Bone marrow (tissue), 2 donors: ENCODE measurements around the gene NR6A1.

Experiments used
- DNase-seq, 2 donors: peaks; one replicate each; lab custom pipeline; 2025; lab: John Stamatoyannopoulos, UW

NR6A1 gene

DNA sequence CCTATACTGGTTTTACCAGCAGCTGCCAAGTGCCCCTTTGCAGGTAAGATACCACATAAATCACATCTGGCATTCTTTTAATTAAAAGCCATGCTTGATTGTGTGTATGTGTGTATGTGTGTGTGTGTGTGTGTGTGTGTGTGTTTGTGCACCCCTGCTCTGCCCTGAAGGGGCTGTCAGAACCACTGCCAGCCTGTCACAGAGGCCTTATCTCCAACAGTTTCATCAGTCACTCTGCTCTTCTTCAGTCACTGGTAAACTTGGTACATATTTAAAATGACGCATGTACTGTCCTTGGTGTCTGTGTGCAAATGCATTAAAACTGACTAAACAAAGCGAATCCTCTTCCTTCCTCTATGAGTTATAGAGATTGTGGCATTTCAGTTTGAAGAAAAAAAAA, 244.9 kb downstream of the NR6A1 start:
- DNase-seq: no peak

DNA sequence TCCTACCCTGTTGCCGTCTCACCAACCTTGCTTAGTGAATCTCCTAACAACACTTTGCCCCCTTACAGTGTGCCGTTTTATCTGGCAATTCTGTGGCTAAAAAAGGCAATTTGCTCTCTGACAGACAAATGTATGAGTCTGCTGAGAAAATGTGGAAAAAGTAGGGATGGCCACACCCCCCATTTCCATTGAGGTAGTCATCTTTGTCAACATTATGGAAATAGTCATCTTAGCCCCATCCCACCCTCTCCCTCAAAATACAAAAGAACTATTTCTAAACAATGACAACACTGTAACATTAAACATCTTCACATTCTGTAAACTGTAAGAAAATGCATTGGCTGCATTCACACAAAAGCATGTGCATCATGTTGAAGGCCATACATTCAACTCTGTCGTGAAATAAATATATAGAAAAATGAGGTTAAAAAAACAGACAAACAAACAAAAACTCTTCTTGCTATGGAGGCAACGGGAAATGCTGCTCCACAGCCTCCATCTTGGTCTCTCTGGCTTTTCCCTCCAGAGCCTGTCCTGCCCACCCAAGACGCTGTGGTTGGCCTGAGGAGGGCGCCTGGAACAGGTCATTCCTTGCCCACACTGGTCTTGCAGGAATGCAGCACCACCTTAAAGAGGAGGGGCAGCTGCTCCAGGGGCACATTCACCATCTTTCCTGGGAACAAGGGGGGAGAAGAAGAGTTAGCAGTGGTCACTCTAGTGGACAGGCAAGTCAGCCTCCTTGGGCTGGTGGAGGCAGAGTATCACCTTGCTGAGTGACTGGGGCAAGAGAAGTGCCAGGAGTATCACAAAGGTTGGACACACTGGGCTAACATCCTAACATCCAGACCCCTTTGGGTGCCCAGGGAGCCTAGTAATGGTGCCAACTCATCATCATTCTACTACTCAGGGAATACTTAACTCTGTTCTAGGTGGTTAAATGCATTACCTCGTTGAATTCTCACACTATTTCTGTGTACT, 248.7 kb downstream of the NR6A1 start:
- no peak for DNase-seq

DNA sequence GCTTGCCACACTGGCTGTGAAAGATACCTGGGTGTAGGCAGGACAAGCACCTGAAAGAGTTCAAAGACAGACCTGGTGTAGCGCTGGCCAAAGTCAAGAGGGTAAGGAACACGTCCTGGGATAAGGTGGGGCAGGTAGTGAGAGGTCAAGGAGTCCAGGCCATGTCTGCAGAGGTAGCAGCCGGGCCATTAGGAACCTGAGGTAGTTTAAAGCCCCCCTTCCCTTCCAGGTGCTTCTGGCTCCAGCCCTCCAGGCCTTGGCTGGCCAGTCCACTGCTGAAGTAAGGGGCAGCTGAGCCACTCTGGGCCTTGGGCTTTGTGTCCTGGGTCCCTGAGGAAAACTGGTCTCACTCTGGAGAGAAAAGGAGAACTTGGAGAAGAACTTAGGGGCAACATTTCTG, 250.0 kb downstream of the NR6A1 start:
- DNase-seq: no peak

DNA sequence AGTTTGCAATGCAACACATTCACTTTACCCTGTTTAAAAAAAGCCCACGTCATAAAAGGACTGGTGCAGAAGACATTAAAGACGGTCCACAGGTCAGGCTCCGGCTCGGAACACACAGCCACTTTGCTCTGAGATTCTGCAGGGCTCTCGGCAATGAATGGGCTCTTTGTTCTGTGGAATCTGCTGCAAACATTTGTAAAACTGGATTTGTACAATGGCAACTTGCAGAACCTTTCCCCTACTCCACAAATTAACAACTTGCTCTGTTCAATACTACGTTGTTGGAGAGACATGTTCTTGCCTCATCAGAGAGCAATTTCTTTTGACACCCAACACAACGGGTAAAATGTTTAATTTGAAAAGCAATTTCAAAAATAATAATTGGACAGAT, 250.9 kb downstream of the NR6A1 start:
- no peak for DNase-seq

DNA sequence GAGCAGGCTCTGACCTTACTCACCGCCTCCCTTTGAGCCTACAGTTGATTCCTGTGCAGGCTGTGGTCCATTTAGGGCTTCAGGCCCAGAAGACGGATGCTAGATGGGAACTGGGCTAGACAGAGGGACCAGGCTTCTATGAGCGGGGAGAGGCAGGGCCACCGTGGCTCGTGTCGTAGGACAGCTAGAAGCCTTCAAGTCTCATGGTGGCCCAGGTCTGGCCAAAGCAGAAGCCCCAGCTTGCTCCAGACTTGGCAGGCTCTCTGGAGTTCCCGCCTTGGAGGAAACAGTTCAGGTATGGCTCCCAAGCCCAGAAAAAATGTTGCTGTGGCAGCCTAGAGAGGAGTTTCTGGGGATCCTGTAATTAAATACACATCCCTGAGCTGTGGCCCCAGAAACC, 253.0 kb downstream of the NR6A1 start:
- no peak for DNase-seq

DNA sequence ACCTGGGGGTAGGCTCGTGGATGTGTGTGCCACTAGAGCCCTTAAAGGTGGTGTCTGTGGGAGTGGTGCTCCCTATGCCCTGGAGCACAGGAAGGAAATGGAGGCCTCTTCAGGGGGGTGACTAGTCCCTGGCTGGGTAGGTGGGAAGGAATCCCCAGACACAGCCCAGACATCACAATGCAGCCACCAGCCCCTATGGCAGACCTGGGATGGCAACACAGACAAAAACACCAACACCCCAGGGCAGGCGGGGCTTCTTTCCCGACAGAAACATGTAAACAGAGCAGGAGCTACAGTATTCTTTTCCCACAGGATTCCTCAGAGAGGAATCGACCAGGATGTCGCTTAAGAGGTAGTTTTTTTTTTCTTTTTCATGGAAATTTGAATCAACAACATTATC, 253.5 kb downstream of the NR6A1 start:
- no peak for DNase-seq

DNA sequence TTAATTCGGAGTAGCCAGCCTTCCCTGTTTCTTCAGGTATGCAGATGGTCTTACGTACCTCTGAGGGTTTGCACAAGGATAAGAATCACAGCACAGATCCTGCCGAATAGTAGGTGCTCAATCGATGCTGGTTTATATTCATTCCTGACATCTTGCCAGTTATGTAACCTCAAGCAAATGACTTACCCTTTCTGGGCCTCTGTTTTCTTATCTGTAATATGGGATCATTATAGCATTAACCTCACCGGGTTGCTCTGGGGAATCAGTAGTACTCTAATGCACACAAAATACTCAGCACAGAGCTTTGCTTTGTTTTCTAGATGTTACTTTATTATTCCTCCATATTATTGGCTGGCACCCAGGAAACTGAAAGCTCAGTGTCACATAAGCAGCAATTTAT, 256.2 kb downstream of the NR6A1 start:
- DNase-seq: no peak

DNA sequence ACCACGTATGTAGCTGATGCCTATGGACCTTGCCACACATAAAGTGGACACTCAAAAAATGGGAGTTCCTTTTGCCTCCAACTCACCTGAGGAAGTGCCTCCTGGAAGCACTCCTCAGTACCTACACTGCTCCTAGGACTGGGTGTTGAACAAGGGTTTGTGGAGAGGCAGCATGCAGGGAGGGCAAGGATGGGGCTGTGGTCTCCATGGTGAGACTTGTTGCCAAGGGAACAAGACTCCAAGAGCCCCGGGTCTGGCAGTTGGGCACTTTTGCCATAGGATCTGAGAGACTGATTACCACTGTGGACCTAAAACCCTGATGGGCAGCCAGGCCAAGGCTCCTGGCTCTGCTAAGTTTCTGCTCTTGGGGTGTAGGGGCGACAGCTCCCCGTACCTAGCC, 257.0 kb downstream of the NR6A1 start:
- DNase-seq: no peak

DNA sequence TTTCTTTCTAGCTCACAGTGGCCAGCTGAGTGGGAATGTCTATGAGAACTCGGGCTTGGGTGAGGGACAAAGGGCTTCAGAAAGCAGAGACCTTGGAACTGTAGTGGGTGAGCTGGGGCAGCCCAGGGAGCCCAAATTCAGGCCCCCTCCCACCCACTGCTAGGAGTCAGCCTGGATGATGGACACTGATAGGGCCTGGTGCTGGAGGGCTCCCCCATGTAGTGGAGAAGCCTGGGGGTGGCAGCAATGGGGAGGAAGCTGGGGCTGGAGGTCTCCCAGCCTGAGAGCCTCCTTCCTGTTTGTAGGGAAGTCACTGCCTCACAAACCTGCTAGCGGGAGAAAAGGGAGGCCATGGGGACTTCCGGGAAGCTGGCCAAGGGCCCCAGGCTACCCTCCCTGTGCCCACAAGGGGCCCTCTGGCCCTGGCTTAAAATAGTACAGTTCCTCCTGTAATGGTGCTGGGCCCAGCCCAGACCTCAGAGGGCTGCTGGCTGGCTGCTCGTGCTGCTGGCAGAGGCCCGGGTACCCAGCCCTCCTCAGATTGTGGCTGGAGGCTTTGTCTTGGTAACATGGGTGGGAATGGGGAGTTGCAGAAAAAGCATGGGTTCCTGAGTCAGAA, 257.6 kb downstream of the NR6A1 start:
- no peak for DNase-seq

DNA sequence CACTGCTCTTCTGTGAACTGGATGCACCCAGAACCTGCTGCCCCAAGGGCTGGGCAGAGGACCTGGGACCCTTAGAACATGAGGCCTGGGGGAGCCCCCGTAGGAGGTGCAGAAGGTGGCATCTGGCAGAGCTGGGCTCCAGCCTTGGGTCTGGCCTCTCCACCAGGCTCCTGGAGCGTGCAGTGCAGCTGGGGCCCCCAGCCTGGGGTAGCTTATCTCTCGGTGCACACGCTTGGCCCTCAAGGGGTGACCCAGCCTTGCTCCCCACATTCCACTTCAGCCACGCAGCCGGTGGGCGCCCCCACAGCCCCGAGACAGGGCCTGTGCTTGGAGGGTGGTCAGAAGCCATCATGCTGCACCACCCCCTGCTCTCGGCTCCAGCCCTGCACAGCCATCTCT, 258.3 kb downstream of the NR6A1 start:
- DNase-seq: no peak

DNA sequence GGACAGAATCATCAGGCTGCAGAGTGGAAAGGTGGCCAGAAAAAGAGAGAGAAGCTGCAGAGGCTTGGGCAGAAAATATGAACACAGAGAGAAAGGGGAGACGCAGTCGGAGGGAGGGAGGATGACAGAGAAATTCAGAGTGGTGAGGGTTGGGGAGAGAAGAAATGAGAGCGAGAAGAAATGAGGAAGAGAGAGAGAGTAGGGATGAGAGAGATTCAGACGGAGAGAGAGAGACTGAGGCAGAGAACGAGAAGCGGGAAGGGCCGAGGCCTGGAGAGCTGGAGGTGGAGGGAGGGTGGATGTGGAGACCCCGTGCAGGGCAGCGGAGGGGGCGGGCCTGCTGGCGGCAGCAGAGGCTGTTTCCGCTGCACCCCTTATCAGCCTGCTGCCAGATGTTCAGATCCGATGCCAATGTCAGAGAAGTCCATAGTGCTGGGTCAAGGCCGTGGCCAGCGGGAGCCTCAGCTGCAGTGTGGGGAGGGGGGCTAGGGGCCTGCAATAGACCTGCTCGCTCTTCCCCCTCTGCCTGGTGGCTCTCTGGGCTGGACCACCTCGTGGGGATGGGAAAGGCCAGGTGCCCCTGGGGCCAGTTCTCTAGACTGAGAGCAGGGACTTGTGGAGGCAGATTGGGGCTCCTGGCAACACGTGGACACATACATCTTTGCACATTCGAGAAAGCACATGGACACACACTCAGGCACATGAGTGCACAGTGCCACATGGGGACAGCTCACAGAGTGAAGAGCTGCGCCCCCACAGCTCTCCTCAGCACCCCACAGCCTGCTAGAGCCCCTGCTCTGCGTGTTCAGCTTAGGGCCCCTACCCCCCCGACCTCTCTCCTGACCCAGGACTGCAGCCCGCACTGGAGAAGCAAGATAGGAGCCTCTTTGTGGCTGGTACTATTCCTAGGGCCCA, 259.0 kb downstream of the NR6A1 start:
- DNase-seq: no peak

DNA sequence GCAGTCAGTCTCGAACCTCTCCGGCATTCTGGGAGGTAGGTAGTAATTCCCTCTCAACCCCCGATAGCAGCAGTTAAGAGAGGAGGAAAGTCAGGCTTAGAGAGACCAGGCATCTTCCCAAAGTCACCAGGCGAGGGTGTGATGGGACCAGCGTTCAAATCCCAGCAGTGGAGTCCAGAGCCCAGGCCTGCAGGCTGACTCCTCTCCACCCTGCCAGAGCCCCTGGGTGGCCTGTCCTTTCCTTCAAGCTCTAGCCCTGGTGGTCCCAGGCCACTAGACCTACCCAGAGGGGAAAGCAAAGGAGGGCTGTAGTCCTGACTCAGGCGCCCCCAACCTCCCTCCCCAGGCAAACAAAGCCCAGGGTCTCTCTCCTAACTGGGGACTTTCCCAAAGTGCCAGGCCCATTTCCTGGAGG, 259.7 kb downstream of the NR6A1 start:
- DNase-seq: no peak

DNA sequence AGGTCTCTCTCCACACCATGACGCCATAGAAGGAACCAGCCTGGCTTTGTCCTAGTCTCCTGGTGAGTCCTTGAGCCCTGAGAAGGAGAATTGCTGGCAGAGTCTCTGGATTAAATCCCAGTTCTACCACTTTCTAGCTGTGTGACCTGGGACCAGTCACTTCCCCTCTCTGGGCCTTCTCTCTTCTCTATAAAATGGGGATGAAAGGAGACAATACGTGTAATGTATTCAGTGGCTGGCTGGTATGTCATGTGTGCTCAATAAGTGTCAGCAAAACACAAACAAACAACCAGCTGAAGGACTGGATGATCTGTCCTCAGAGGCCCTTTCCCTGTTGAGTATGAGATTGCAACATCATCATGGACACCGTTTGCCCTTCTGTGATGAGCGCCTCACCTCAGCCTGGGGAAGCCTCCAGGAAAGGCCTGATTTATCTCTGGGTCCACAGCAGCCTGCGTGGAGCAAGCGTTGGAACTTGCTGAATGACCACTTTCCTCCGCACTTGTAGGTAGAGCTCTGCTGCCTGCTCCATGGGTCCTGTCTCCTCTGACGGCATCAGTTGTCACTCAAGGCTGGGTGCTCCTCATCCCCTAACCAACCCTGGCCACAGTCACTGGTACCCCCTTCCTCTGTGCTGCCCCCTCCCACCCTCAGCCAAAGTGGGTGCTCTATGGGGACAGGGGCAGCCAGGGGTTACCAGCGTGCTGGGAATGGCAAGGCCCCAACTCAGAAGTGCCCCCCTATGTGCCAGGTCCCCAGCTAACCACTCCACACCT, 260.3 kb downstream of the NR6A1 start:
- no peak for DNase-seq

DNA sequence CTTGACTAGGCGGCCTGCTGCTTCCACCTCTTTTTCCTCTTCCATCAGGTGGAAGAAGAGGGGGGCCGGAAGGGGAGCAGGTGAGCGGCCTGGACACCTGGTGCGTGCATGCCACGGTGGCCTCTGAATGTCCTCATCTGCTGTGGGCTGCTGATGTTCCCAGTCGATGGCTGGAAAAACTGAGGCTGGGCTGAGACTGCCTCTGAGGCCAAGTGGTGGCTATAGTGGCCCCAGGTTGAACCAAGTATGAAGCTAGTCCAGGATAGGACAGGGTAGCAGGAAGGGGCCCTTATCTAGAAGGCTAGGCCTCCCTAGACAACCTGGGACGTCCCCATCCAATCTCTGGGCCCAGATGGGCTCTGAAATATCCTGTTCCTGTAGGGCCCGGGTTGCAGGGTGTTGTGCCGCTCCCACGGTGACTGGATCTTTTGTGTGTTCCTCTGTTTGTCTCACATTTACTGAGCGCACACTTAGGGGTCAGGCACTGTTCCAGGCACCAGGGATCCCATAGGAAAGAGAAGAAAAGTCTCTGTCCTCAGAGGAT, 263.2 kb downstream of the NR6A1 start:
- DNase-seq: no peak

DNA sequence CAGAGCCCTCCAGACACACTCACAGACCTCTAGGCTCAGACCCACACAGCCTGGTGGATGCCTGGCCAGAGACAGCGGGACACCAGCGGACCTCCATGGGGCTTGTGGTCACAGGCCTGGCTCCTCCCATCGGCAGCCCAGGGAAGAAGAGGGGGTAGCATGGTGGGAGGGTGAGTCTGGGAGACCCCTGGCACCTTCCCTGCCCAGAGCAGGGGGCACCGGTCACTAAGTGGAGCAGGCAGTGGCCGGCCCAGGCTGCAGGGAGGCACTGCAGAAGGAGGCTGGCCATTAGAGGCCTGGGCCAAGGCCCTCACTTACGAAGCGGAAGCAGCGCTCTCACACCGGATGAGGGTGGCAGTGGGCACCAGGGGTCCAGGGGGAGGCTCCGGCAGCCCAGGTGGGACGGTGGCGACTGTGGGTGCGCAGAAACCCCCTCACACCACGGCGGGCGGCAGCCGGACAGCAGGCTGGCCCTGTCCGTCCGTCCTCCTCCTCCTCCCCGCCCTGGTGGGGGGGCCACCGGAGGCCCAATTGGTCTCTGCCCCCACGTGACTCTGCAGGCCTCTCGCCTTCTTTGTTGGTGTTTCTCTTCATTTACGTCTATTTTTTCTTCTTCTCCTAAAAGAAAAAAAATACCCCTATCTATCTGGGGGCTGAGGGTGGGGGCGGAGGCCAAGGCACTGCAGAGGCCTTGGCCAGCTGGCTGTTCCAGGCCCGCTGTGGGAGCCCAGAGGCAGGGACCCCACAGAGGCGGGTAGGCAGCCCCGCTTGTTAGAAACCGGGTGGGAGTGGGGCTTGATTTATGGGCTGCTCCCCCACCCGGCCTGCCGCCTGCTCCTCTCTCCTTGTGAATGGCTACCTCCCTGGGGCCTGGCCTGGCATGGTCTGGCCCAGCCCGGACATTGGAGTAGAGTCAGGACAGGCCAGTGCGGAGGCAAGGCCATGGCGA, 263.9 kb downstream of the NR6A1 start, which contains the start of gene NR5A1:
TSS of gene NR5A1 (minus strand) at position 469 of the 949 bp plus-strand sequence. CDS start 4,004 bp downstream, outside the sequence.
- no peak for DNase-seq

DNA sequence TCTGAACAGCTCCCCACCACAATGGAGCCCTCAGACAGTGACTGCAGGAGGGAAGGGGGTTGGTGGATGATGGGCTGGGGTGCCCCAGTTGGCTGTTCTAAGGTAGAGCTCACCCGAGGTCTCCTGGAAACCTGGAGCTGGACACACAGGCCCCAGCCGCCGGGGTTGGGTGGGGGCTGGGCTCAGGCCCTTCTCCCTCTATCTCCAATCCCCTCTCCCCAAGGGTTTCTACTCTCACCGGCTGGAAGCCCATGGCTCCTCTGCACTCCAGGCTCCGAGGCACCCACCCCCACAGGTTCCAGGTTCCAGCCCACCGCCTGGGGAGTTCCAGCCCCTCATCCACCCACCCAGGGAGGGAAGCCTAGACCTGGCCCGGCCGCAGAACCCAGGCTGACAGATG, 264.7 kb downstream of the NR6A1 start:
- no peak for DNase-seq

DNA sequence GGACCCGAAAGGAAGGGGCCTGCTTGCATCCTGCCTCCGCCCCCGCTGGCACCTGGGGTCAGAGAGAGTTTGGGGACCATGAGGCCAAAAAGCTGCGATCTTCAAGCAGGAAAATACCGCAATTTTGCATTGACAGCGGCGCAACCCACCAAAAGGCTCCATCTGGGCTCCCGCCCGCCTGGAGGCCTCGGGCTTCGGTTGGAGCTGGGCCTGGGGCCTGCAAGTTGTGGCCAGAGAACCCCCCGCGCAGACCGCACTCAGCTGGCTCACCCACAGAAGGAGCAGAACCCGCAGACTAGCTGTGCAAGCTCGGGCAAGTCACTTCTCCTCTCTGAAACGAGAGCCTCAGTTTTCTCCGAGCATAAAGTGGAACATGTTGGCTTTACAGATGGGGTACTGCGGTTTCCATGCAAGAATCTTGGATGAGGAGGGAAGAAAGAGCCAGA, 265.2 kb downstream of the NR6A1 start:
- DNase-seq: no peak

DNA sequence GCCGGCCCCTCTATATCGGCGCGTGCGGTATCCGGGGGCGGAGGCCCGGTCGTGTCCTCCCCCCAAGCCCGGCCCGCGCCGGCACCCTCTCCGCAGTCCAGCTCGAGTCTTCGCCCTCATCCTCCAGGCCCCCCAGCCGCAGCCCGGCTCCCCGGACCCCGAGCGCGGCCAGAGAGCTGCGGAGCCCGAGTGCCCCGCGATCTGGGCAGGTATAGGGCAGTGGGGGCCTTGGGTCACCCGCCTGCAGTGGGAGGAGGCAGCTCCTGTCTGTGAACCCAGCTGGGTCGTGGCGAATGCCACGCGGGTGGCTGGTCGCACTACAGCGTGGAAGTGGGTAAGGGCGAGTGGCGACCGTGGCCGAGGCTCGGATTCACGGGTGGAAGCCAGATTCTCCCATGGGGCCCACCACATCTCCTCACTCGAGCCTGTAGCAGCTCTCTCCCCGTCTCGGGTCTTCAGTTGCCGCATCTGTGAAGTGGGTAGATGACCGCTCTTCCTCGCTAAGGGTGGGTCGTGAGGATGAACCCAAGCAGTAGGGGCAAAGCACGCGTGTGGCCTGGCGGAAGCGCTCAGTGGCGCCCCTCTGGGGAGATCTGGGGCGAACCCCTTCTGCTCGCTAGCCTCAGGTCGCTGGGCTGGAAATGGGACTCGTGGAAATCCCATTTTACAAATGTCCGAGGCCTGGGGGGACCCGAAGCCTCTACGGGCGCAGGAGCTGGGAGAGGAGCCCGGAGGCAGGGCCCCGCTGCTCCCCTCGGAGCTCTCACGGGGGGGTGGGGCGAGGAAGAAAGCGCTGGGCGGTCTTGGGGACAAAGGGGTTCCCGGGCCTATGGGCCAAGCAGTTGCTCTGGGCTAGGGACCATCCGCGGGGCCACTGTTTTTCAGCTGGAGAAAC, 265.9 kb downstream of the NR6A1 start:
- no peak for DNase-seq

DNA sequence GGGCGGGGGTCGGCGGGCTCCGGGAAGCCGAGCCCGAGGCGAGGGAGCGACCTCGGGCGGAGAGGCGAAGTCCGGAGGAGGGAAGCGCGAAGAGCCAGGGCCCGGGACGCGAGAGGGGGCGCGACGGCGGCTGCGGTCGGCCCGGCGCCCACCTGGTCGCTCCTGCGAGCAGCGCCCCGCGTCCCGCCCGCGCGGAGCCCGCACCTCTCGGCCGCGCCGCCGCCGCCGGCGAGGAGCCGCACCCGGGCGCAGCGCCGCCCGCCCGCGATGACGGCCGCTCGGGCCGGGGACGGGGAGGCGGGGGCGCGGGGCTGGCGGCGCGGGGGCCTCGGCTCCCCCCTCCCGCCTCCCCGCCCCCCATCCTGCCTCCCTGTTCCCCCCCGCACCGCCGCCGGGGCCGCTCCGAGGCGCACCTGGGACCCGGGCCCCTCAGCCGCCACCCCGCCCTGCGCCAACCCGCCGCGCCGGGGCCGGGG, 266.5 kb downstream of the NR6A1 start:
- DNase-seq: no peak
